Measurements from ENCODE around the gene SFI1.

- TF ChIP-seq, protein P1, sequence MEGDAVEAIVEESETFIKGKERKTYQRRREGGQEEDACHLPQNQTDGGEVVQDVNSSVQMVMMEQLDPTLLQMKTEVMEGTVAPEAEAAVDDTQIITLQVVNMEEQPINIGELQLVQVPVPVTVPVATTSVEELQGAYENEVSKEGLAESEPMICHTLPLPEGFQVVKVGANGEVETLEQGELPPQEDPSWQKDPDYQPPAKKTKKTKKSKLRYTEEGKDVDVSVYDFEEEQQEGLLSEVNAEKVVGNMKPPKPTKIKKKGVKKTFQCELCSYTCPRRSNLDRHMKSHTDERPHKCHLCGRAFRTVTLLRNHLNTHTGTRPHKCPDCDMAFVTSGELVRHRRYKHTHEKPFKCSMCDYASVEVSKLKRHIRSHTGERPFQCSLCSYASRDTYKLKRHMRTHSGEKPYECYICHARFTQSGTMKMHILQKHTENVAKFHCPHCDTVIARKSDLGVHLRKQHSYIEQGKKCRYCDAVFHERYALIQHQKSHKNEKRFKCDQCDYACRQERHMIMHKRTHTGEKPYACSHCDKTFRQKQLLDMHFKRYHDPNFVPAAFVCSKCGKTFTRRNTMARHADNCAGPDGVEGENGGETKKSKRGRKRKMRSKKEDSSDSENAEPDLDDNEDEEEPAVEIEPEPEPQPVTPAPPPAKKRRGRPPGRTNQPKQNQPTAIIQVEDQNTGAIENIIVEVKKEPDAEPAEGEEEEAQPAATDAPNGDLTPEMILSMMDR (conservative IDR thresholded peaks at IDR 0.05; ENCODE audit: low read length): no peak
- no peak for TF ChIP-seq EZH2phosphoT487 (IDR thresholded peaks at IDR 0.05; ENCODE audit: borderline replicate concordance)
Measured at GRCh38 chr22:31612891-31613285, 116.6 kb downstream of the SFI1 start.

Data from Loucy (cell line).